ENCODE measurements around the gene ID2. TPM values are rescaled to one million over a fixed set of nuclear protein-coding genes. Genes with fewer than 3 reads are reported as not detected.
A peak's percentile ranks its signal among the peaks of the same experiment; 100 is the strongest.

The ID2 gene
- total RNA-seq, 2 experiments from 2014 or later: 238 to 242 TPM

GRCh38 chr2:8678731-8679566, 2.9 kb upstream of the ID2 start:
- Mint-ChIP-seq H3K4me1 (ENCODE audit: low read depth) (peaks cover 48% of the 10 kb centered on the region), H3K27ac (peak overlapping the region; percentile 89), H3K36me3 (ENCODE audit: low read depth) (peaks cover 24% of the 10 kb centered on the region), H3K4me3 (peak overlapping the region; percentile 87), H3K9me3 (peaks cover 7% of the 10 kb centered on the region), H3K27me3 (peaks cover 40% of the 10 kb centered on the region)
- H3K9me3 ChIP-seq (ENCODE audit: control insufficient read depth in 1 of 2, insufficient read depth in 1 of 2, low read length in 2 of 2): peaks cover 23 to 24% of the 10 kb centered on the region in 2 experiments
- peak overlapping the region in 1 of 2 donors; percentile 14 for H3K27ac ChIP-seq (ENCODE audit: low read depth in 1 of 2, low read length in 2 of 2)
- ChIA-PET POLR2A (interaction anchor here (0.6 to 1.2 kb wide), 4 partner anchors 201 to 1111 kb away, joined by 3 to 6 read pairs (median 3); no protein-coding TSS in a partner anchor), CTCF (no interaction called here)
- H3K4me1 ChIP-seq (ENCODE audit: insufficient read depth, low read length): peaks cover 44% of the 10 kb centered on the region
- peak; percentile 57 to 95 (median 74) for DNase-seq
- TF ChIP-seq CTCF (IDR thresholded peaks at IDR 0.05): no peak
- H3K4me3 ChIP-seq (ENCODE audit: low read length): peak overlapping the region; percentile 51
- peak; percentile 29 for ATAC-seq (ENCODE audit: poor library complexity)
- intact Hi-C loops (cut with DNase I, micrococcal nuclease): loop anchor here in 1 of 2 experiments (5.0 kb wide), 2 partner anchors 202 to 323 kb away; partner anchors contain the start of gene MBOAT2
- peaks cover 26 to 40% of the 10 kb centered on the region in 2 experiments for H3K27me3 ChIP-seq (ENCODE audit: control insufficient read depth in 1 of 2, insufficient read depth in 2 of 2, low read length in 2 of 2)
- no peaks in the 10 kb centered on the region for H3K36me3 ChIP-seq (ENCODE audit: insufficient read depth, low read length)

- Mint-ChIP-seq H3K4me3 (peak overlapping the region; percentile 87), H3K27ac (peak overlapping the region; percentile 89), H3K27me3 (peaks cover 35% of the 10 kb centered on the region), H3K9me3 (peaks cover 2% of the 10 kb centered on the region), H3K4me1 (ENCODE audit: low read depth) (peaks cover 52% of the 10 kb centered on the region), H3K36me3 (ENCODE audit: low read depth) (peaks cover 24% of the 10 kb centered on the region)
- peaks cover 45% of the 10 kb centered on the region for H3K4me1 ChIP-seq (ENCODE audit: insufficient read depth, low read length)
- POLR2A ChIA-PET: interaction anchor here (1.2 to 3.9 kb wide), 2 partner anchors 953 to 1112 kb away, joined by 6 to 34 read pairs; no protein-coding TSS in a partner anchor
- no peaks in the 10 kb centered on the region for H3K36me3 ChIP-seq (ENCODE audit: insufficient read depth, low read length)
- intact Hi-C loops (cut with DNase I, micrococcal nuclease): loop anchor here in 1 of 2 experiments (5.0 kb wide), 2 partner anchors 202 to 323 kb away; partner anchors contain the start of gene MBOAT2
- CTCF ChIA-PET: no interaction called here
- ATAC-seq (ENCODE audit: poor library complexity): no peak
- DNase-seq: no peak
- H3K27ac ChIP-seq (ENCODE audit: low read depth in 1 of 2, low read length in 2 of 2): peak overlapping the region in 1 of 2 donors; percentile 14
- peak overlapping the region; percentile 43 for H3K4me3 ChIP-seq (ENCODE audit: low read length)
- H3K27me3 ChIP-seq (ENCODE audit: control insufficient read depth in 1 of 2, insufficient read depth in 2 of 2, low read length in 2 of 2): peaks cover 26 to 40% of the 10 kb centered on the region in 2 experiments
- no peak for TF ChIP-seq CTCF (IDR thresholded peaks at IDR 0.05)
- H3K9me3 ChIP-seq (ENCODE audit: control insufficient read depth in 1 of 2, insufficient read depth in 1 of 2, low read length in 2 of 2): peaks cover 18 to 24% of the 10 kb centered on the region in 2 experiments
Measured at GRCh38 chr2:8679567-8679826, 2.4 kb upstream of the ID2 start.

GRCh38 chr2:8679827-8680731, 1.8 kb upstream of the ID2 start:
- H3K4me1 ChIP-seq (ENCODE audit: insufficient read depth, low read length): peaks cover 51% of the 10 kb centered on the region
- H3K27ac Mint-ChIP-seq: peak overlapping the region; percentile 89

More at GRCh38 chr2:8679827-8680731, 1.8 kb upstream of the ID2 start:
- H3K9me3 ChIP-seq (ENCODE audit: control insufficient read depth in 1 of 2, insufficient read depth in 1 of 2, low read length in 2 of 2): peaks cover 12 to 19% of the 10 kb centered on the region in 2 experiments
- peak overlapping the region; percentile 87 for H3K4me3 Mint-ChIP-seq
- ATAC-seq (ENCODE audit: poor library complexity): no peak
- TF ChIP-seq CTCF (IDR thresholded peaks at IDR 0.05): no peak
- peaks cover 27% of the 10 kb centered on the region for H3K36me3 Mint-ChIP-seq (ENCODE audit: low read depth)
- peak in 3 of 14 experiments; percentile 24 to 25 (median 24) for DNase-seq
- intact Hi-C loops (cut with DNase I, micrococcal nuclease): loop anchor here (5.0 to 10.0 kb wide), 9 partner anchors 138 to 1765 kb away; partner anchors contain the start of genes KIDINS220 (in 1 of the 2), MBOAT2 (in 1 of the 2) and RNF144A (in 1 of the 2)
- H3K27ac ChIP-seq (ENCODE audit: low read depth in 1 of 2, low read length in 2 of 2): peak overlapping the region in 1 of 2 donors; percentile 14
- H3K27me3 ChIP-seq (ENCODE audit: control insufficient read depth in 1 of 2, insufficient read depth in 2 of 2, low read length in 2 of 2): peaks cover 26 to 40% of the 10 kb centered on the region in 2 experiments
- ChIA-PET POLR2A (interaction anchor here (0.6 to 3.9 kb wide), 20 partner anchors 8 to 1761 kb away, joined by 3 to 53 read pairs (median 6); no protein-coding TSS in a partner anchor), CTCF (no interaction called here)
- no peaks in the 10 kb centered on the region for H3K36me3 ChIP-seq (ENCODE audit: insufficient read depth, low read length)
- H3K4me3 ChIP-seq (ENCODE audit: low read length): peak overlapping the region; percentile 74
- H3K4me1 Mint-ChIP-seq (ENCODE audit: low read depth): peaks cover 55% of the 10 kb centered on the region
- H3K9me3 Mint-ChIP-seq: no peaks in the 10 kb centered on the region
- H3K27me3 Mint-ChIP-seq: peaks cover 32% of the 10 kb centered on the region
